Measurements from ENCODE around the gene MAD1L1. TPM values are rescaled to one million over a fixed set of nuclear protein-coding genes. Genes with fewer than 3 reads are reported as not detected.

The MAD1L1 gene
- total RNA-seq, 4 donors from 2014 or later: 60.3 to 149 (median 73.7) TPM

GRCh38 chr7:1950452-1951158, 282.1 kb downstream of the MAD1L1 start:
- Histone ChIP-seq H3K27ac (no peak overlapping the region), H3K4me3 (no peak overlapping the region), H3K27me3 (no peaks in the 10 kb centered on the region), H3K9me3 (no peaks in the 10 kb centered on the region), H3K4me1 (no peaks in the 10 kb centered on the region), H3K36me3 (peaks cover 0 to 23% (median 2%) of the 10 kb centered on the region in 3 donors)
- TF ChIP-seq EP300 (IDR thresholded peaks at IDR 0.05): no peak
- TF ChIP-seq CTCF (IDR thresholded peaks at IDR 0.05): no peak
- no peak for TF ChIP-seq POLR2A (IDR thresholded peaks at IDR 0.05)
- 73 to 75% methylated on average over 22 of the region's 26 CpGs for WGBS, 2 donors
- DNase-seq (ENCODE audit: low spot score in 2 of 2): no peak

- Histone ChIP-seq H3K27ac (no peak overlapping the region), H3K36me3 (peaks cover 0 to 27% (median 2%) of the 10 kb centered on the region in 3 donors), H3K4me1 (no peaks in the 10 kb centered on the region), H3K9me3 (no peaks in the 10 kb centered on the region), H3K4me3 (no peak overlapping the region), H3K27me3 (no peaks in the 10 kb centered on the region)
- 85 to 87% methylated on average over 17 to 18 of the region's 18 CpGs for WGBS, 2 donors
- no peak for TF ChIP-seq POLR2A (IDR thresholded peaks at IDR 0.05)
- TF ChIP-seq EP300 (IDR thresholded peaks at IDR 0.05): no peak
- no peak for TF ChIP-seq CTCF (IDR thresholded peaks at IDR 0.05)
- DNase-seq (ENCODE audit: low spot score in 2 of 2): no peak
Observed at GRCh38 chr7:1950066-1950451, 282.7 kb downstream of the MAD1L1 start.

- no peak for DNase-seq (ENCODE audit: low spot score in 2 of 2)
- Histone ChIP-seq H3K9me3 (no peaks in the 10 kb centered on the region), H3K27me3 (no peaks in the 10 kb centered on the region), H3K4me1 (no peaks in the 10 kb centered on the region), H3K27ac (no peak overlapping the region), H3K4me3 (no peak overlapping the region), H3K36me3 (peaks cover 0 to 31% (median 2%) of the 10 kb centered on the region in 3 donors)
- TF ChIP-seq CTCF (IDR thresholded peaks at IDR 0.05) (no peak), POLR2A (IDR thresholded peaks at IDR 0.05) (no peak), EP300 (IDR thresholded peaks at IDR 0.05) (no peak)
- WGBS, 2 donors: 74 to 95% methylated on average over 13 to 14 of the region's 15 CpGs
Observed at GRCh38 chr7:1949681-1950055, 283.1 kb downstream of the MAD1L1 start.

- no peak overlapping the region for H3K4me3 ChIP-seq
- H3K4me1 ChIP-seq: no peaks in the 10 kb centered on the region
- DNase-seq (ENCODE audit: low spot score in 2 of 2): no peak
- 86 to 91% methylated on average over 26 to 27 of the region's 30 CpGs for WGBS, 2 donors
- no peak overlapping the region for H3K27ac ChIP-seq
- no peaks in the 10 kb centered on the region for H3K9me3 ChIP-seq
- H3K27me3 ChIP-seq: no peaks in the 10 kb centered on the region
- TF ChIP-seq POLR2A (IDR thresholded peaks at IDR 0.05) (no peak), EP300 (IDR thresholded peaks at IDR 0.05) (no peak)
- peaks cover 0 to 32% (median 2%) of the 10 kb centered on the region in 3 donors for H3K36me3 ChIP-seq
Observed at GRCh38 chr7:1948887-1949680, 283.7 kb downstream of the MAD1L1 start.

- no peaks in the 10 kb centered on the region for H3K27me3 ChIP-seq
- H3K4me1 ChIP-seq: no peaks in the 10 kb centered on the region
- H3K27ac ChIP-seq: no peak overlapping the region
- H3K9me3 ChIP-seq: no peaks in the 10 kb centered on the region
- DNase-seq (ENCODE audit: low spot score in 2 of 2): no peak
- WGBS, 2 donors: 69 to 91% methylated on average over 7 to 14 of the region's 20 CpGs
- TF ChIP-seq POLR2A (IDR thresholded peaks at IDR 0.05) (no peak), CTCF (IDR thresholded peaks at IDR 0.05) (no peak), EP300 (IDR thresholded peaks at IDR 0.05) (no peak)
- peaks cover 0 to 32% (median under 1%) of the 10 kb centered on the region in 3 donors for H3K36me3 ChIP-seq
- no peak overlapping the region for H3K4me3 ChIP-seq
Observed at GRCh38 chr7:1948301-1948796, 284.4 kb downstream of the MAD1L1 start.
